GM12878 (cell line): ENCODE results near the gene GUK1. TPM values are rescaled to one million over a fixed set of nuclear protein-coding genes. Genes with fewer than 3 reads are reported as not detected.

Experiments
- CTCF ChIP-seq, 3 experiments: IDR thresholded peaks in 2 of 3; conservative IDR thresholded peaks in 1 of 3; 2 replicates each; pipeline ENCODE4 v1.5.1; 2011; ENCODE audit warnings: low read depth in 3 of 3, low read length in 3 of 3, mild to moderate bottlenecking in 3 of 3, control low read depth in 2 of 3, moderate library complexity in 2 of 3, inconsistent platforms in 1 of 3, mixed read lengths in 1 of 3; ENCODE audit not compliant: control insufficient read depth in 2 of 3, insufficient read depth in 1 of 3; ENCODE audit errors: extremely low read depth in 1 of 3
- EP300 ChIP-seq, 2 experiments: fragments of 150-350 bp in 1 of 2; IDR thresholded peaks; 2 replicates each; pipeline ENCODE4 v1.6.1; 2011 to 2012; ENCODE audit warnings: low read depth in 2 of 2, low read length in 2 of 2, borderline replicate concordance in 1 of 2, improper control_type of control experiment in 1 of 2, inconsistent platforms in 1 of 2; ENCODE audit not compliant: control insufficient read depth in 1 of 2
- ESRRA ChIP-seq: IDR thresholded peaks from 2 replicates; pipeline ENCODE4 v1.6.1; 2012; ENCODE audit warnings: mild to moderate bottlenecking, low read length, improper control_type of control experiment
- GATAD2B ChIP-seq: fragments of 450-650 bp; conservative IDR thresholded peaks from 2 replicates; pipeline ENCODE4 v1.6.1; 2017; ENCODE audit warnings: low read depth, mild to moderate bottlenecking, moderate library complexity
- IKZF1 ChIP-seq: fragments of 450-650 bp; conservative IDR thresholded peaks from 2 replicates; pipeline ENCODE4 v1.6.1; 2017; ENCODE audit warnings: antibody characterized with exemption, mild to moderate bottlenecking
- MEF2B ChIP-seq: fragments of 450-650 bp; IDR thresholded peaks from 2 replicates; pipeline ENCODE4 v1.6.1; 2018; ENCODE audit warnings: mild to moderate bottlenecking, moderate library complexity; ENCODE audit not compliant: partially characterized antibody, poor library complexity, severe bottlenecking
- MYC ChIP-seq: IDR thresholded peaks from 2 replicates; pipeline ENCODE4 v1.6.1; 2011; ENCODE audit warnings: mild to moderate bottlenecking, low read length, moderate library complexity, inconsistent platforms; ENCODE audit not compliant: insufficient read depth, insufficient replicate concordance, insufficient read length, severe bottlenecking
- NR2C1 ChIP-seq: fragments of 450-650 bp; IDR thresholded peaks from 2 replicates; pipeline ENCODE4 v1.6.1; 2017; ENCODE audit warnings: antibody characterized with exemption, mild to moderate bottlenecking, moderate library complexity
- PAX5 ChIP-seq: IDR thresholded peaks from 2 replicates; pipeline ENCODE4 v1.6.1; 2011; ENCODE audit warnings: low read depth, low read length, borderline replicate concordance
- REST ChIP-seq: IDR thresholded peaks from 2 replicates; pipeline ENCODE4 v1.6.1; 2012; ENCODE audit warnings: mild to moderate bottlenecking, low read depth, low read length
- RFX5 ChIP-seq: IDR thresholded peaks from 2 replicates; pipeline ENCODE4 v1.6.1; 2011; ENCODE audit warnings: low read depth, low read length, improper control_type of control experiment
- SP1 ChIP-seq: IDR thresholded peaks from one replicate; pipeline ENCODE4 v1.6.1; 2011; ENCODE audit warnings: low read depth, low read length
- STAT3 ChIP-seq: IDR thresholded peaks from 2 replicates; pipeline ENCODE4 v1.6.1; 2011; ENCODE audit warnings: low read depth, low read length, improper control_type of control experiment
- SUZ12 ChIP-seq: fragments of 200-600 bp; sonication (generic); IDR thresholded peaks from one replicate; pipeline ENCODE4 v1.6.1; 2018; ENCODE audit warnings: antibody characterized with exemption, mild to moderate bottlenecking; ENCODE audit not compliant: unreplicated experiment
- YY1 ChIP-seq: IDR thresholded peaks from 2 replicates; pipeline ENCODE4 v1.6.1; 2011; ENCODE audit warnings: low read depth, mild to moderate bottlenecking, low read length
- ZBTB33 ChIP-seq: fragments of 450-650 bp; IDR thresholded peaks from 2 replicates; pipeline ENCODE4 v1.6.1; 2017; ENCODE audit warnings: mild to moderate bottlenecking
- ZNF384 ChIP-seq: IDR thresholded peaks from 2 replicates; pipeline ENCODE4 v1.6.1; 2012; ENCODE audit warnings: low read depth, mild to moderate bottlenecking, low read length, improper control_type of control experiment, borderline replicate concordance
- ZNF622 ChIP-seq: fragments of 450-650 bp; IDR thresholded peaks from 2 replicates; pipeline ENCODE4 v1.6.1; 2017; ENCODE audit warnings: mild to moderate bottlenecking, inconsistent platforms
- polyA plus RNA-seq, 11 experiments: library from polyadenylated mRNA; depleted of rRNA in 4 of 11; unstranded in 6 of 11; stranded (reverse) in 5 of 11; fragments of >200 nt; fragmentation: Nextera tagmentation in 4 of 11; fragmentation: Illumina TruSeq in 1 of 11; extraction: Ambion mirVana in 4 of 11; extraction: Trizol in 1 of 11; gene quantifications; 1 replicate in 1 of 11; 2 replicates in 10 of 11; pipeline versions ENCODE4 v1.2.1 to v1.2.3, GENCODE V29; 2011 to 2016; ENCODE audit warnings: inconsistent platforms in 2 of 11, missing spikeins in 2 of 11, low read depth in 1 of 11
- total RNA-seq, 4 experiments: library from RNA; depleted of rRNA in 3 of 4; stranded (reverse); fragments of >200 nt in 3 of 4; fragmentation: Illumina TruSeq in 1 of 4; extraction: Trizol in 1 of 4; gene quantifications; 2 replicates each; pipeline versions ENCODE4 v1.2.1 to v1.2.3, GENCODE V29; 2013 to 2021
- TF ChIP-seq, protein P1 (sequence below): fragments of 450-650 bp; conservative IDR thresholded peaks from 2 replicates; pipeline ENCODE4 v1.6.1; 2017; ENCODE audit warnings: mild to moderate bottlenecking, moderate library complexity

Gene GUK1
- total and polyA plus RNA-seq, 10 of the 15 experiments (the other 5 are each of a cell fraction or from before 2014, with no cell fraction given), result 6.3 to 357 (median 203) TPM

GRCh38 chr1:228139931-228140723 lies at the start of gene GUK1 (continued):
- 0 out of 4 replicates have a peak, but pooled peaks of 1 of the 2 experiments have one; percentile 10 for TF ChIP-seq EP300 (IDR thresholded peaks at IDR 0.05; ENCODE audit: borderline replicate concordance in 1 of 2, control insufficient read depth in 1 of 2, low read depth in 2 of 2, low read length in 2 of 2)
- TF ChIP-seq SP1, result peak; percentile 89
- peak; percentile 3 for TF ChIP-seq MEF2B
- peak; percentile 55 for TF ChIP-seq IKZF1
- TF ChIP-seq NR2C1, result no peak
- no peak for TF ChIP-seq ZNF384
- 0 out of 2 replicates have a peak, but pooled peaks have one; percentile 9 for TF ChIP-seq YY1
- TF ChIP-seq PAX5, result 0 out of 2 replicates have a peak, but pooled peaks have one; percentile 6
- no peak for TF ChIP-seq SUZ12
- peak; percentile 46 for TF ChIP-seq MYC
- TF ChIP-seq, protein P1, sequence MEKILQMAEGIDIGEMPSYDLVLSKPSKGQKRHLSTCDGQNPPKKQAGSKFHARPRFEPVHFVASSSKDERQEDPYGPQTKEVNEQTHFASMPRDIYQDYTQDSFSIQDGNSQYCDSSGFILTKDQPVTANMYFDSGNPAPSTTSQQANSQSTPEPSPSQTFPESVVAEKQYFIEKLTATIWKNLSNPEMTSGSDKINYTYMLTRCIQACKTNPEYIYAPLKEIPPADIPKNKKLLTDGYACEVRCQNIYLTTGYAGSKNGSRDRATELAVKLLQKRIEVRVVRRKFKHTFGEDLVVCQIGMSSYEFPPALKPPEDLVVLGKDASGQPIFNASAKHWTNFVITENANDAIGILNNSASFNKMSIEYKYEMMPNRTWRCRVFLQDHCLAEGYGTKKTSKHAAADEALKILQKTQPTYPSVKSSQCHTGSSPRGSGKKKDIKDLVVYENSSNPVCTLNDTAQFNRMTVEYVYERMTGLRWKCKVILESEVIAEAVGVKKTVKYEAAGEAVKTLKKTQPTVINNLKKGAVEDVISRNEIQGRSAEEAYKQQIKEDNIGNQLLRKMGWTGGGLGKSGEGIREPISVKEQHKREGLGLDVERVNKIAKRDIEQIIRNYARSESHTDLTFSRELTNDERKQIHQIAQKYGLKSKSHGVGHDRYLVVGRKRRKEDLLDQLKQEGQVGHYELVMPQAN, result peak; percentile 93
- peak in 1 of 3 experiments; percentile 23; a peak in 1 of 6 replicates for TF ChIP-seq CTCF (IDR thresholded peaks at IDR 0.05 in 2 of 3, conservative IDR thresholded peaks at IDR 0.05 in 1 of 3; ENCODE audit: control insufficient read depth in 2 of 3, extremely low read depth in 1 of 3, insufficient read depth in 1 of 3, low read depth in 3 of 3, low read length in 3 of 3)
- peak; percentile 88 for TF ChIP-seq GATAD2B
- TF ChIP-seq RFX5, result peak; percentile 74
- no peak for TF ChIP-seq ESRRA
- 0 out of 2 replicates have a peak, but pooled peaks have one; percentile 11 for TF ChIP-seq REST
- no peak for TF ChIP-seq ZBTB33
- TF ChIP-seq STAT3, result no peak
- no peak for TF ChIP-seq ZNF622
